BLaER1 treated with 17β-estradiol and CSF1 and Interleukin-3, amounts not matched to agents 10 nM and 100 nM (cell line): ENCODE data around the gene CUX1.
"Not testable (repeated sequence)": the region's sequence is repeated elsewhere in the genome, so short reads cannot be mapped to it uniquely, and the experiment has no call there.

Source experiments
- H3K27ac ChIP-seq, 11 experiments: shearing (Covaris generic); formaldehyde crosslinking; 2 replicates each; pipeline ENCODE4 v1.8.1; 2022
- H3K27me3 ChIP-seq, 11 experiments: shearing (Covaris generic); formaldehyde crosslinking; 2 replicates each; pipeline ENCODE4 v1.8.1; 2022
- H3K36me3 ChIP-seq, 11 experiments: shearing (Covaris generic); formaldehyde crosslinking; 2 replicates each; pipeline ENCODE4 v1.8.1; 2022
- H3K4me1 ChIP-seq, 10 experiments: shearing (Covaris generic); formaldehyde crosslinking; 2 replicates each; pipeline ENCODE4 v1.8.1; 2022
- H3K4me2 ChIP-seq, 11 experiments: shearing (Covaris generic); formaldehyde crosslinking; 2 replicates each; pipeline ENCODE4 v1.8.1; 2022
- H3K4me3 ChIP-seq, 10 experiments: shearing (Covaris generic); formaldehyde crosslinking; 2 replicates each; pipeline ENCODE4 v1.8.1; 2022
- H3K9ac ChIP-seq, 11 experiments: shearing (Covaris generic); formaldehyde crosslinking; 2 replicates each; pipeline ENCODE4 v1.8.1; 2022
- H3K9me3 ChIP-seq, 11 experiments: shearing (Covaris generic); formaldehyde crosslinking; replicated peaks in 1 of 11; 2 replicates each; pipeline ENCODE4 v1.8.1; 2022
- H4K20me1 ChIP-seq, 11 experiments: shearing (Covaris generic); formaldehyde crosslinking; 2 replicates each; pipeline ENCODE4 v1.8.1; 2022
- Cebpa-rat ChIP-seq, 11 experiments: shearing (Covaris generic); IDR thresholded peaks; 2 replicates each; pipeline ENCODE4 v1.8.1; 2022

The CUX1 gene

DNA sequence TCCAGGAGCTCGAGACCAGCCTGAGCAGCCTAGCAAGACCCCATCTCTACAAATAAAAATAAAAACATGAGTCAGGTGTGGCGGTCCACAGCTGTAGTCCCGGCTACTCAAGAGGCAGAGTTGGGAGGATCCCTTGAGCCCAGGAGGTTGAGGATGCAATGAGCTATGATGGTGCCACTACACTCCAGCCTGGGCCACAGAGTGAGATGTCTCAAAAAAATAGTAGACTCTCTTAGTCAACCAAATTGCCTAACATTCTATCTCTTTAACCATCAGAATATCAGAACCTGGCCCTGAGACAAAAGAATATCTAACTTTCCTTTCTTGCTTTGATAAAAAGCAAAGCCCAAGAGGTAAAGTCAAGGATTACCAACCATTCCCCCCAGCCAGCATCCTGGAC, 35.0 kb upstream of the CUX1 start:
- H3K36me3 ChIP-seq = no peaks in the 10 kb centered on the region
- H3K4me2 ChIP-seq = no peak overlapping the region
- H3K4me1 ChIP-seq = peaks cover 12 to 24% (median 17%) of the 10 kb centered on the region in 10 experiments
- H3K9ac ChIP-seq = no peak overlapping the region
- no peak for TF ChIP-seq Cebpa-rat (IDR thresholded peaks at IDR 0.05)
- H3K27ac ChIP-seq = no peak overlapping the region
- H4K20me1 ChIP-seq = no peaks in the 10 kb centered on the region
- no peak overlapping the region for H3K4me3 ChIP-seq
- H3K27me3 ChIP-seq = no peaks in the 10 kb centered on the region
- peaks cover under 1 to 5% (median 3%) of the 10 kb centered on the region in 11 experiments; a peak in 19 of 22 replicates for H3K9me3 ChIP-seq

- Histone ChIP-seq H3K27ac (no peak overlapping the region), H3K36me3 (no peaks in the 10 kb centered on the region), H3K4me1 (peaks cover 12 to 24% (median 17%) of the 10 kb centered on the region in 10 experiments), H3K9ac (no peak overlapping the region), H3K27me3 (no peaks in the 10 kb centered on the region), H3K4me3 (no peak overlapping the region), H3K9me3 (peaks cover 5 to 10% (median 7%) of the 10 kb centered on the region in 11 experiments; a peak in 21 of 22 replicates), H4K20me1 (no peaks in the 10 kb centered on the region), H3K4me2 (no peak overlapping the region)
- no peak for TF ChIP-seq Cebpa-rat (IDR thresholded peaks at IDR 0.05)
Observed at GRCh38 chr7:101782896-101783295, 34.5 kb upstream of the CUX1 start.

DNA sequence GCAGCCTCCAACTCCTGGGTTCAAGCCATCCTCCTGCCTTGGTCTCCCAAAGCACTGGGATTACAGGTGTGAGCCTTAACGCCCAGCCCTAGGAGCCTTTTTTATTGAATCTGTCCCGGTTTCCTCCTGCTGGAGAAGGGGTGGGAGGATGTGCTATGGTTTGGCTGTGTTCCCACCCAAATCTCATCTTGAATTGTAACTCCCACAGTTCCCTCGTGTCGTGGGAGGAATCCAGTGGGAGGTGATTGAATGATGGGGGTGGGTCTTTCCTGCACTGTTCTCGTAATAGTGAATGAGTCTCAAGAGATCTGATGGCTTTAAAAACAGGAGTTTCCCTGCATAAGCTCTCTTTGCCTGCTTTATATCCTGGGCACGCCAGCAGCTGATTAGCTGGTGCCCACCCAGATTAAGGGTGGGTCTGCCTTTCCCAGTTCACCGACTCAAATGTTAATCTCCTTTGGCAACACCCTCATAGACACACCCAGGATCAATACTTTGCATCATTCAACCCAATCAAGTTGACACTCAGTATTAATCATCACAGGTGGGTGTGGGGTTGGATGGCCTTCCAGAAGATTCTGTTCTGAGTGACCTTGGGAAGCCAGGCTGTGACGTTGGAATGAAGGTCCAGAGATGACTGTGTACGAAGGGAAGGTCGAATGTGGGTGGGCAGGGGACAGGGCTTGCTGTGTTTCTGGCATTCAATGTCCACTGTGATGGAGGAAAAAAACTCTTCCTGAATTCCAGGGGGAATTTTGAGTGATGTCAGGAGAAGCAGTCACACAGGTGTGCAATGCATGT, 33.8 kb upstream of the CUX1 start:
- Histone ChIP-seq H3K27me3 (no peaks in the 10 kb centered on the region), H3K4me2 (peak overlapping the region; percentile 33 to 61 (median 54); a peak in 21 of 22 replicates), H3K4me1 (peaks cover 12 to 24% (median 17%) of the 10 kb centered on the region in 10 experiments), H3K9me3 (peaks cover 11 to 16% (median 14%) of the 10 kb centered on the region in 11 experiments), H3K4me3 (no peak overlapping the region), H3K27ac (no peak overlapping the region), H3K9ac (no peak overlapping the region), H3K36me3 (no peaks in the 10 kb centered on the region), H4K20me1 (no peaks in the 10 kb centered on the region)
- TF ChIP-seq Cebpa-rat (IDR thresholded peaks at IDR 0.05) = no peak

- peaks cover 12 to 24% (median 17%) of the 10 kb centered on the region in 10 experiments for H3K4me1 ChIP-seq
- H3K9me3 ChIP-seq = peaks cover 12 to 21% (median 14%) of the 10 kb centered on the region in 11 experiments
- 0 out of 22 replicates have a peak overlapping the region, but pooled peaks of 1 of the 11 experiments have one; percentile 7 for H3K27ac ChIP-seq
- peak overlapping the region; percentile 33 to 61 (median 54) for H3K4me2 ChIP-seq
- no peaks in the 10 kb centered on the region for H3K27me3 ChIP-seq
- H3K4me3 ChIP-seq = no peak overlapping the region
- H4K20me1 ChIP-seq = no peaks in the 10 kb centered on the region
- H3K9ac ChIP-seq = no peak overlapping the region; a peak in 2 of 22 replicates
- no peak for TF ChIP-seq Cebpa-rat (IDR thresholded peaks at IDR 0.05)
- no peaks in the 10 kb centered on the region for H3K36me3 ChIP-seq
Observed at GRCh38 chr7:101784292-101785127, 32.9 kb upstream of the CUX1 start.

DNA sequence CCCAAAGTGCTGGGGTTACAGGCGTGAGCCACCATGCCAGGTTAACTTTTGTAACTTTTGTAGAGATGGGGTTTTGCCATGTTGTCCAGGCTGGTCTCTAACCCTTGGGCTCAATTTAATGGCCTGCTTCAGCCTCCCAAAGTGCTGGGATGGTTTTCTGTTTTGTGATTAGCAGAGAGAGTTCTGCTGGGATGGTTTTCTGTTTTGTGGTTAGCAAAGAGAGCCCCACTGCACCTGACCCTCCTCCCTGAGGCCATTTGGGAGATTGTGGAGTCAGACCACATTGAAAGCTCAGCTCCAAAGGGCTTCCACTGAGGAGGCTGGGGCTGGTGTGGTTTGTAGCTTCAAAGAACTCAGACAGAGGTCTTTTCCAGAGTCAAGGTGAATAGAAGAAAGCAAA, 29.6 kb upstream of the CUX1 start:
- Histone ChIP-seq H3K9ac (no peak overlapping the region), H3K4me1 (peaks cover 12 to 24% (median 17%) of the 10 kb centered on the region in 10 experiments), H3K9me3 (peaks cover 12 to 21% (median 14%) of the 10 kb centered on the region in 11 experiments), H3K4me3 (no peak overlapping the region), H4K20me1 (no peaks in the 10 kb centered on the region), H3K36me3 (no peaks in the 10 kb centered on the region), H3K4me2 (no peak overlapping the region), H3K27ac (no peak overlapping the region), H3K27me3 (no peaks in the 10 kb centered on the region)
- no peak for TF ChIP-seq Cebpa-rat (IDR thresholded peaks at IDR 0.05)

DNA sequence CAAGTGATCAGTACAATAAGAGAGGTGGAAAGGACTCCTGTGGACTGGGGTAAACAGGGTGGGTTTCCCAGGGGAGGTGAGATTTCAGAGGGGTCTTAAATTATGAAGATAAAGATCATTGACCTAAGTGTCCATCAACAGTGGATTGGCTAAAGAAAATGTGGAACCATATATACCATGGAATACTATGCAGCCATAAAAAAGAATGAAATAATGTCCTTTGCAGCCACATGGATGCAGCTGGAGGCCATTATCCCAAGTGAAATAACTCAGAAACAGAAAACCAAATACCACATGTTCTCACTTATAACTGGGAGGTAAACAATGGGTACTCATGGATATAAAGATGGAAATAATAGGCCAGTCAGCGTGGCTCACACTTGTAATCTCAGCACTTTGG, 28.9 kb upstream of the CUX1 start:
- Histone ChIP-seq H3K4me1 (peaks cover 12 to 21% (median 17%) of the 10 kb centered on the region in 10 experiments), H3K36me3 (no peaks in the 10 kb centered on the region), H3K9ac (no peak overlapping the region), H4K20me1 (no peaks in the 10 kb centered on the region), H3K27me3 (no peaks in the 10 kb centered on the region), H3K4me2 (no peak overlapping the region), H3K9me3 (peaks cover 12 to 21% (median 14%) of the 10 kb centered on the region in 11 experiments), H3K4me3 (no peak overlapping the region), H3K27ac (no peak overlapping the region)
- TF ChIP-seq Cebpa-rat (IDR thresholded peaks at IDR 0.05) = no peak

GRCh38 chr7:101790566-101791293, 26.7 kb upstream of the CUX1 start:
- no peaks in the 10 kb centered on the region for H3K36me3 ChIP-seq
- peaks cover 0 to 17% (median 2%) of the 10 kb centered on the region in 10 experiments; a peak in 6 of 20 replicates for H3K4me1 ChIP-seq
- H3K9me3 ChIP-seq = peaks cover 12 to 21% (median 14%) of the 10 kb centered on the region in 11 experiments
- no peak overlapping the region for H3K4me3 ChIP-seq
- H3K9ac ChIP-seq = no peak overlapping the region
- H3K27ac ChIP-seq = no peak overlapping the region
- no peak for TF ChIP-seq Cebpa-rat (IDR thresholded peaks at IDR 0.05)
- H4K20me1 ChIP-seq = no peaks in the 10 kb centered on the region
- no peak overlapping the region for H3K4me2 ChIP-seq
- H3K27me3 ChIP-seq = no peaks in the 10 kb centered on the region

GRCh38 chr7:101792051-101792681, 25.3 kb upstream of the CUX1 start:
- Histone ChIP-seq H4K20me1 (no peaks in the 10 kb centered on the region), H3K4me1 (peaks cover 0 to 31% (median 12%) of the 10 kb centered on the region in 10 experiments; a peak in 9 of 20 replicates), H3K27ac (no peak overlapping the region), H3K4me3 (no peak overlapping the region), H3K36me3 (no peaks in the 10 kb centered on the region), H3K27me3 (no peaks in the 10 kb centered on the region), H3K9ac (no peak overlapping the region), H3K9me3 (peaks cover 12 to 19% (median 14%) of the 10 kb centered on the region in 11 experiments), H3K4me2 (no peak overlapping the region)
- no peak for TF ChIP-seq Cebpa-rat (IDR thresholded peaks at IDR 0.05)

- H3K36me3 ChIP-seq, H3K27me3 ChIP-seq, H3K4me2 ChIP-seq, H4K20me1 ChIP-seq, H3K9ac ChIP-seq, H3K27ac ChIP-seq, H3K4me3 ChIP-seq: not testable (repeated sequence)
- Histone ChIP-seq H3K4me1 (peaks cover 0 to 31% (median 13%) of the 10 kb centered on the region in 10 experiments; a peak in 9 of 20 replicates), H3K9me3 (peaks cover 9 to 14% (median 10%) of the 10 kb centered on the region in 11 experiments)
Observed at GRCh38 chr7:101792682-101793071, 24.7 kb upstream of the CUX1 start.
